K562 (cell line): Measurements from ENCODE around the gene SHF. TPM values are rescaled to one million over a fixed set of nuclear protein-coding genes. Genes with fewer than 3 reads are reported as not detected.

Experiments
- ATAC-seq: fragments of 200-7000 bp; cut with Tn5 transposase; 3 replicates; pipeline ENCODE4 v1.9.1; 2020; ENCODE audit warnings: moderate library complexity
- BruUV-seq: library from RNA; stranded (reverse); fragments of 400-500 nt; replicated peaks from 2 replicates; lab custom pipeline; 2021; lab: Mats Ljungman, UMichigan
- CTCF ChIA-PET: fragments of 300-600 bp; formaldehyde crosslinking; extraction: SDS; loops from one replicate; lab custom pipeline; 2021; ENCODE audit warnings: low intra/inter-chr PET ratio; lab: Yijun Ruan, JAX
- POLR2A ChIA-PET: fragments of 300-600, 350-650 bp; sonication (Branson Sonifier 250); formaldehyde crosslinking; extraction: SDS; loops from one replicate; lab custom pipeline; 2021; ENCODE audit warnings: antibody characterized with exemption, inconsistent platforms; lab: Yijun Ruan, JAX
- DNase-seq, 4 experiments: peaks; one replicate each; pipeline versions ENCODE4 v3.0.0 to v3.0.0-alpha.2; 2011 to 2018; ENCODE audit warnings: low spot score in 3 of 4, mixed read lengths in 3 of 4; ENCODE audit errors: extremely low read depth in 1 of 4
- FAIRE-seq: peaks from 2 replicates; lab custom pipeline; 2011; peaks lifted over from hg19 to GRCh38; lab: Jason Lieb, UNC
- H2AFZ ChIP-seq: 2 replicates; pipeline ENCODE4 v1.6.0; 2011; ENCODE audit warnings: low read depth, low read length, control low read depth, inconsistent platforms
- H3K27ac ChIP-seq: fragments of 200-600 bp; 3 replicates; pipeline ENCODE4 v1.8.0; 2011; ENCODE audit warnings: low read depth, mild to moderate bottlenecking, control low read depth, inconsistent platforms, low read length, moderate library complexity, mixed read lengths; ENCODE audit errors: extremely low read depth
- H3K27me3 ChIP-seq, 2 experiments: fragments of 300-600 bp in 1 of 2; 2 replicates in 1 of 2; 3 replicates in 1 of 2; pipeline versions ENCODE4 v1.6.0 to v1.8.0; 2011; ENCODE audit warnings: inconsistent platforms in 2 of 2, low read length in 2 of 2, mild to moderate bottlenecking in 1 of 2, mixed read lengths in 1 of 2, moderate library complexity in 1 of 2; ENCODE audit not compliant: control insufficient read depth in 2 of 2, insufficient read depth in 2 of 2
- H3K36me3 ChIP-seq: fragments of 300-600 bp; 3 replicates; pipeline ENCODE4 v1.8.0; 2011; ENCODE audit warnings: mild to moderate bottlenecking, low read length, inconsistent platforms; ENCODE audit not compliant: control insufficient read depth, insufficient read depth
- H3K4me1 ChIP-seq, 2 experiments: fragments of 200-600 bp in 1 of 2; replicated peaks in 1 of 2; 2 replicates in 1 of 2; 3 replicates in 1 of 2; pipeline versions ENCODE4 v1.5.1 to v1.8.0; 2011; ENCODE audit warnings: inconsistent platforms in 2 of 2, low read length in 2 of 2, mild to moderate bottlenecking in 1 of 2, mixed read lengths in 1 of 2, moderate library complexity in 1 of 2; ENCODE audit not compliant: control insufficient read depth in 2 of 2, insufficient read depth in 2 of 2
- H3K4me2 ChIP-seq: 2 replicates; pipeline ENCODE4 v1.6.1; 2011; ENCODE audit warnings: low read length, control low read depth, inconsistent platforms, mixed read lengths; ENCODE audit not compliant: insufficient read depth
- H3K4me3 ChIP-seq: fragments of 200-600 bp; sonication (generic), shearing (Covaris generic); 2 replicates; pipeline ENCODE4 v1.5.1; 2016; ENCODE audit warnings: control low read depth, inconsistent platforms
- H3K79me2 ChIP-seq: fragments of 200-600 bp; 3 replicates; pipeline ENCODE4 v1.8.0; 2011; ENCODE audit warnings: low read length, inconsistent platforms; ENCODE audit not compliant: control insufficient read depth, insufficient read depth
- H3K9ac ChIP-seq, 2 experiments: 2 replicates each; pipeline versions ENCODE4 v1.6.0 to v1.6.1; 2011; ENCODE audit warnings: low read depth in 2 of 2, low read length in 2 of 2, control low read depth in 1 of 2, inconsistent platforms in 1 of 2, mild to moderate bottlenecking in 1 of 2, mixed read lengths in 1 of 2; ENCODE audit not compliant: insufficient read depth in 1 of 2
- H3K9me1 ChIP-seq: one replicate; pipeline ENCODE4 v1.6.0; 2011; ENCODE audit warnings: inconsistent platforms, mild to moderate bottlenecking, low read length, moderate library complexity; ENCODE audit not compliant: control insufficient read depth, insufficient read depth
- H3K9me3 ChIP-seq: replicated peaks from 2 replicates; pipeline ENCODE4 v1.5.1; 2011; ENCODE audit warnings: low read depth, low read length, inconsistent platforms; ENCODE audit not compliant: control insufficient read depth, insufficient read depth
- H4K20me1 ChIP-seq: replicated peaks from 2 replicates; pipeline ENCODE4 v1.6.1; 2011; ENCODE audit warnings: low read length, inconsistent platforms, mixed read lengths; ENCODE audit not compliant: control insufficient read depth, insufficient read depth
- CREB5 ChIP-seq: fragments of 250-450 bp; sonication (Bioruptor Pico); IDR thresholded peaks from 2 replicates; pipeline ENCODE4 v1.5.0; 2020; ENCODE audit warnings: mild to moderate bottlenecking
- IRF2 ChIP-seq: sonication (generic); formaldehyde crosslinking; IDR thresholded peaks from 2 replicates; pipeline ENCODE4 v1.8.1; 2022; ENCODE audit warnings: mild to moderate bottlenecking, missing genetic modification reagents
- KLF10 ChIP-seq: fragments of 250-450 bp; sonication (Bioruptor Pico); IDR thresholded peaks from 2 replicates; pipeline ENCODE4 v1.6.1; 2021; ENCODE audit warnings: matching md5 sums
- MAFF ChIP-seq: IDR thresholded peaks from 2 replicates; pipeline ENCODE4 v1.6.1; 2012; ENCODE audit warnings: low read length, improper control_type of control experiment
- MEIS2 ChIP-seq: fragments of 450-650 bp; IDR thresholded peaks from 2 replicates; pipeline ENCODE4 v1.6.1; 2014; ENCODE audit warnings: mild to moderate bottlenecking; ENCODE audit not compliant: partially characterized antibody
- NEUROD1 ChIP-seq: fragments of 150-350 bp; IDR thresholded peaks from 2 replicates; pipeline ENCODE4 v1.6.1; 2014; ENCODE audit warnings: borderline replicate concordance, low read length, low read depth; ENCODE audit not compliant: partially characterized antibody
- NFIC ChIP-seq: fragments of 450-650 bp; IDR thresholded peaks from 2 replicates; pipeline ENCODE4 v1.6.1; 2017; ENCODE audit warnings: mild to moderate bottlenecking, inconsistent platforms
- PHF21A ChIP-seq: fragments of 450-650 bp; IDR thresholded peaks from 2 replicates; pipeline ENCODE4 v1.6.1; 2017; ENCODE audit warnings: low read depth, borderline replicate concordance
- PKNOX1 ChIP-seq: fragments of 450-650 bp; IDR thresholded peaks from 2 replicates; pipeline ENCODE4 v1.6.1; 2016
- SP1 ChIP-seq: sonication (generic); formaldehyde crosslinking; IDR thresholded peaks from 2 replicates; pipeline ENCODE4 v1.8.1; 2022; ENCODE audit warnings: mild to moderate bottlenecking, missing genetic modification reagents
- TAL1 ChIP-seq: fragments of 450-650 bp; IDR thresholded peaks from 2 replicates; pipeline ENCODE4 v1.6.1; 2016; ENCODE audit warnings: mild to moderate bottlenecking
- ZNF197 ChIP-seq: fragments of 200-800 bp; sonication (Bioruptor generic); IDR thresholded peaks from 2 replicates; pipeline ENCODE4 v1.6.1; 2016; ENCODE audit warnings: low read depth, missing genetic modification characterization, missing compliant biosample characterization
- WGBS: fragments of 100-300 bp; shearing (Covaris generic); methylation state at CpG from one replicate; pipeline ENCODE4 v1.1.6; 2016; ENCODE audit warnings: low coverage, mixed read lengths; ENCODE audit not compliant: insufficient coverage; ENCODE audit errors: missing lambda C conversion rate; 5-methylcytosine and 5-hydroxymethylcytosine counted together
- in situ Hi-C: fragments of 300-500 bp; cut with MboI; formaldehyde crosslinking; loops from 4 replicates; pipeline ENCODE4 v1.15.0; 2018; ENCODE audit warnings: inconsistent platforms, mixed read lengths
- intact Hi-C: fragments of 100-400 bp; cut with micrococcal nuclease; formaldehyde crosslinking; loops from 2 replicates; pipeline ENCODE4 v1.14.2; 2022
- polyA plus RNA-seq, 8 experiments: library from polyadenylated mRNA; depleted of rRNA in 4 of 8; stranded (reverse) in 5 of 8; unstranded in 3 of 8; fragments of >200 nt; fragmentation: Nextera tagmentation in 2 of 8; fragmentation: Illumina TruSeq in 1 of 8; extraction: Ambion mirVana in 2 of 8; extraction: Trizol in 1 of 8; gene quantifications; 2 replicates each; pipeline versions ENCODE4 v1.2.1 to v1.2.3, GENCODE V29; 2011 to 2014; ENCODE audit warnings: inconsistent platforms in 1 of 8, missing spikeins in 1 of 8
- total RNA-seq, 7 experiments: library from RNA; depleted of rRNA in 6 of 7; stranded (reverse); fragments of >200 nt in 6 of 7; fragmentation: Illumina TruSeq in 2 of 7; extraction: Trizol in 2 of 7; gene quantifications; 2 replicates each; pipeline versions ENCODE4 v1.2.1 to v1.2.3, GENCODE V29; 2011 to 2021; ENCODE audit warnings: low replicate concordance in 1 of 7
- TF ChIP-seq, protein P1 (sequence below): fragments of 250-450 bp; sonication (Bioruptor Pico); IDR thresholded peaks from 2 replicates; pipeline ENCODE4 v1.8.0; 2021; ENCODE audit warnings: moderate library complexity, mild to moderate bottlenecking, inconsistent platforms
- TF ChIP-seq, protein P2 (sequence below): fragments of 250-450 bp; sonication (Bioruptor Pico); IDR thresholded peaks from 2 replicates; pipeline ENCODE4 v1.8.0; 2022; ENCODE audit warnings: moderate library complexity, mild to moderate bottlenecking, inconsistent platforms

Gene SHF
- total and polyA plus RNA-seq, 9 of the 15 experiments (the other 6 are each of a cell fraction or from before 2014, with no cell fraction given), result 0.51 to 2.2 (median 0.85) TPM; not detected in 2

- peak overlapping the region; percentile 82 to 97; a peak in 3 of 4 replicates for H3K9ac ChIP-seq
- H3K27me3 ChIP-seq, result no peaks in the 10 kb centered on the region
- in situ Hi-C loops (no loop called here), intact Hi-C loops (loop anchor here (10.0 kb wide), 1 partner anchor 446 kb away; no protein-coding TSS in a partner anchor)
- peak overlapping the region; percentile 65 for H3K4me2 ChIP-seq
- BruUV-seq, result no TSS peak
- ChIA-PET POLR2A (interaction anchor here (0.6 to 2.7 kb wide), 11 partner anchors 8 to 213 kb away, joined by 3 to 12 read pairs (median 4); no protein-coding TSS in a partner anchor), CTCF (interaction anchor here (0.5 kb wide), 1 partner anchor 251 kb away, joined by 6 read pairs; no protein-coding TSS in a partner anchor)
- H3K36me3 ChIP-seq, result no peaks in the 10 kb centered on the region
- 18% methylated on average over 6 of the region's 9 CpGs for WGBS
- peak; percentile 50 to 89 (median 69) for DNase-seq
- H3K79me2 ChIP-seq, result peaks cover 3% of the 10 kb centered on the region; the same call in 1 of the 3 replicates
- FAIRE-seq, result peak; percentile 91
- ATAC-seq, result peak; percentile 71
- H3K9me3 ChIP-seq, result no peaks in the 10 kb centered on the region
- peak overlapping the region; percentile 73 for H3K27ac ChIP-seq
- H3K4me3 ChIP-seq, result no peak overlapping the region
- peaks cover 31 to 45% of the 10 kb centered on the region in 2 experiments for H3K4me1 ChIP-seq
- H4K20me1 ChIP-seq, result no peaks in the 10 kb centered on the region
- H2AFZ ChIP-seq, result peak overlapping the region; percentile 95
- no peaks in the 10 kb centered on the region for H3K9me1 ChIP-seq
- no peak for TF ChIP-seq CREB5 (CRISPR knock-in tag)
- TF ChIP-seq KLF10, result no peak
- TF ChIP-seq MEIS2, result peak; percentile 26
- TF ChIP-seq MAFF, result no peak
- TF ChIP-seq, protein P1, sequence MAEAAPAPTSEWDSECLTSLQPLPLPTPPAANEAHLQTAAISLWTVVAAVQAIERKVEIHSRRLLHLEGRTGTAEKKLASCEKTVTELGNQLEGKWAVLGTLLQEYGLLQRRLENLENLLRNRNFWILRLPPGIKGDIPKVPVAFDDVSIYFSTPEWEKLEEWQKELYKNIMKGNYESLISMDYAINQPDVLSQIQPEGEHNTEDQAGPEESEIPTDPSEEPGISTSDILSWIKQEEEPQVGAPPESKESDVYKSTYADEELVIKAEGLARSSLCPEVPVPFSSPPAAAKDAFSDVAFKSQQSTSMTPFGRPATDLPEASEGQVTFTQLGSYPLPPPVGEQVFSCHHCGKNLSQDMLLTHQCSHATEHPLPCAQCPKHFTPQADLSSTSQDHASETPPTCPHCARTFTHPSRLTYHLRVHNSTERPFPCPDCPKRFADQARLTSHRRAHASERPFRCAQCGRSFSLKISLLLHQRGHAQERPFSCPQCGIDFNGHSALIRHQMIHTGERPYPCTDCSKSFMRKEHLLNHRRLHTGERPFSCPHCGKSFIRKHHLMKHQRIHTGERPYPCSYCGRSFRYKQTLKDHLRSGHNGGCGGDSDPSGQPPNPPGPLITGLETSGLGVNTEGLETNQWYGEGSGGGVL (CRISPR knock-in tag), result no peak
- peak; percentile 50 for TF ChIP-seq NEUROD1
- peak; percentile 76 for TF ChIP-seq TAL1
- TF ChIP-seq ZNF197 (CRISPR knock-in tag), result 0 out of 2 replicates have a peak, but pooled peaks have one; percentile 41
- no peak for TF ChIP-seq SP1 (CRISPR knock-in tag)
- TF ChIP-seq, protein P2, sequence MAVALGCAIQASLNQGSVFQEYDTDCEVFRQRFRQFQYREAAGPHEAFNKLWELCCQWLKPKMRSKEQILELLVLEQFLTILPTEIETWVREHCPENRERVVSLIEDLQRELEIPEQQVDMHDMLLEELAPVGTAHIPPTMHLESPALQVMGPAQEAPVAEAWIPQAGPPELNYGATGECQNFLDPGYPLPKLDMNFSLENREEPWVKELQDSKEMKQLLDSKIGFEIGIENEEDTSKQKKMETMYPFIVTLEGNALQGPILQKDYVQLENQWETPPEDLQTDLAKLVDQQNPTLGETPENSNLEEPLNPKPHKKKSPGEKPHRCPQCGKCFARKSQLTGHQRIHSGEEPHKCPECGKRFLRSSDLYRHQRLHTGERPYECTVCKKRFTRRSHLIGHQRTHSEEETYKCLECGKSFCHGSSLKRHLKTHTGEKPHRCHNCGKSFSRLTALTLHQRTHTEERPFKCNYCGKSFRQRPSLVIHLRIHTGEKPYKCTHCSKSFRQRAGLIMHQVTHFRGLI, result no peak
- peak; percentile 66 for TF ChIP-seq NFIC
- TF ChIP-seq IRF2, result no peak
- no peak for TF ChIP-seq PHF21A
- TF ChIP-seq PKNOX1, result peak; percentile 43; the same call in 1 of the 2 replicates
Observed at GRCh38 chr15:45168751-45169551, 18.8 kb downstream of the SHF start.
